Measurements from ENCODE around the gene ARL6IP5.

The ARL6IP5 gene

GRCh38 chr3:69084326-69085167 lies at the start of gene ARL6IP5:
ARL6IP5 (plus strand) TSS chr3:69084937; CDS start chr3:69085048, 111 bp downstream.
- TF ChIP-seq CTCF (IDR thresholded peaks at IDR 0.05; ENCODE audit: low read depth, low read length, missing control alignments) = no peak
- H3K4me3 ChIP-seq (replicated peaks; ENCODE audit: low read depth, low read length) = peak within 1 kb of the TSS; percentile 79
- DNase-seq (ENCODE audit: extremely low read depth, low read depth) = peak; percentile 83

- no peak for TF ChIP-seq CTCF (IDR thresholded peaks at IDR 0.05; ENCODE audit: low read depth, low read length, missing control alignments)
- no peak for DNase-seq (ENCODE audit: extremely low read depth, low read depth)
- no peak overlapping the region for H3K4me3 ChIP-seq (replicated peaks; ENCODE audit: low read depth, low read length)
Observed at GRCh38 chr3:69044608-69045007, 40.1 kb upstream of the ARL6IP5 start.

GRCh38 chr3:69048990-69049389 lies 35.7 kb upstream of the ARL6IP5 start:
- DNase-seq (ENCODE audit: extremely low read depth, low read depth) = no peak
- no peak for TF ChIP-seq CTCF (IDR thresholded peaks at IDR 0.05; ENCODE audit: low read depth, low read length, missing control alignments)

GRCh38 chr3:69051756-69052471 lies 32.8 kb upstream of the ARL6IP5 start, which contains the start of gene TMF1:
TMF1 (minus strand) TSS chr3:69052333; CDS start chr3:69052086, 247 bp downstream.
- DNase-seq (ENCODE audit: extremely low read depth, low read depth) = peak; percentile 98
- no peak for TF ChIP-seq CTCF (IDR thresholded peaks at IDR 0.05; ENCODE audit: low read depth, low read length, missing control alignments)
- H3K4me3 ChIP-seq (replicated peaks; ENCODE audit: low read depth, low read length) = peak within 1 kb of the TSS; percentile 93

More at GRCh38 chr3:69048990-69049389, 35.7 kb upstream of the ARL6IP5 start:
- no peak overlapping the region for H3K4me3 ChIP-seq (replicated peaks; ENCODE audit: low read depth, low read length)

- peak overlapping the region; percentile 93 for H3K4me3 ChIP-seq (replicated peaks; ENCODE audit: low read depth, low read length)
- no peak for TF ChIP-seq CTCF (IDR thresholded peaks at IDR 0.05; ENCODE audit: low read depth, low read length, missing control alignments)
- no peak for DNase-seq (ENCODE audit: extremely low read depth, low read depth)
Observed at GRCh38 chr3:69052472-69052898, 32.3 kb upstream of the ARL6IP5 start.

- H3K4me3 ChIP-seq (replicated peaks; ENCODE audit: low read depth, low read length) = no peak overlapping the region
- no peak for TF ChIP-seq CTCF (IDR thresholded peaks at IDR 0.05; ENCODE audit: low read depth, low read length, missing control alignments)
- DNase-seq (ENCODE audit: extremely low read depth, low read depth) = no peak
Observed at GRCh38 chr3:69058180-69058946, 26.4 kb upstream of the ARL6IP5 start.
